ENCODE data around the gene TP63.
"Not testable (repeated sequence)": the region's sequence is repeated elsewhere in the genome, so short reads cannot be mapped to it uniquely, and the experiment has no call there.

TP63 gene

GRCh38 chr3:189655617-189656016 is 24.4 kb downstream of the TP63 start:
- Histone ChIP-seq H3K4me3 (no peak overlapping the region), H3K27ac (no peak overlapping the region)
- DNase-seq (ENCODE audit: low spot score), result no peak
- no peak for TF ChIP-seq CTCF (IDR thresholded peaks at IDR 0.05)

GRCh38 chr3:189659571-189659970 is 28.4 kb downstream of the TP63 start:
- no peak overlapping the region for H3K4me3 ChIP-seq
- H3K27ac ChIP-seq, result no peak overlapping the region
- DNase-seq (ENCODE audit: low spot score), result no peak
- no peak for TF ChIP-seq CTCF (IDR thresholded peaks at IDR 0.05)

- no peak overlapping the region for H3K4me3 ChIP-seq
- H3K27ac ChIP-seq, result no peak overlapping the region
- TF ChIP-seq CTCF (IDR thresholded peaks at IDR 0.05), result no peak
- DNase-seq (ENCODE audit: low spot score), result no peak
Measured at GRCh38 chr3:189664311-189664710, 33.1 kb downstream of the TP63 start.

GRCh38 chr3:189672346-189672745 is 41.2 kb downstream of the TP63 start:
- H3K4me3 ChIP-seq; H3K27ac ChIP-seq; DNase-seq (ENCODE audit: low spot score): not testable (repeated sequence)

GRCh38 chr3:189673535-189673934 is 42.3 kb downstream of the TP63 start:
- Histone ChIP-seq H3K27ac (no peak overlapping the region), H3K4me3 (no peak overlapping the region)
- no peak for DNase-seq (ENCODE audit: low spot score)
- TF ChIP-seq CTCF (IDR thresholded peaks at IDR 0.05), result no peak

- no peak for DNase-seq (ENCODE audit: low spot score)
- H3K27ac ChIP-seq, result no peak overlapping the region
- no peak for TF ChIP-seq CTCF (IDR thresholded peaks at IDR 0.05)
- H3K4me3 ChIP-seq, result no peak overlapping the region
Measured at GRCh38 chr3:189674249-189674913, 43.2 kb downstream of the TP63 start.

GRCh38 chr3:189677667-189678066 is 46.5 kb downstream of the TP63 start:
- Histone ChIP-seq H3K4me3 (no peak overlapping the region), H3K27ac (no peak overlapping the region)
- no peak for TF ChIP-seq CTCF (IDR thresholded peaks at IDR 0.05)
- DNase-seq (ENCODE audit: low spot score), result no peak

Measured in coronary artery (tissue), 2 donors.